Naive B cell (primary cell): Measurements from ENCODE around the gene SFMBT1. TPM values are rescaled to one million over a fixed set of nuclear protein-coding genes. Genes with fewer than 3 reads are reported as not detected.

Experiments
- ATAC-seq, 2 donors: fragments of 150-1000 bp; cut with Tn5 transposase; 2 replicates each; pipeline ENCODE4 v1.10.0; 2021; ENCODE audit warnings: low read depth in 2 of 2, mild to moderate bottlenecking in 2 of 2, moderate library complexity in 2 of 2
- DNase-seq: peaks from one replicate; pipeline ENCODE4 v3.0.0; 2022
- H3K27ac Mint-ChIP-seq, 6 donors: one replicate each; pipeline ENCODE4 v1.8.0; 2020 to 2022; ENCODE audit warnings: mild to moderate bottlenecking in 6 of 6, mixed read lengths in 6 of 6, moderate library complexity in 5 of 6, inconsistent platforms in 2 of 6
- H3K27me3 Mint-ChIP-seq, 3 donors: one replicate each; pipeline ENCODE4 v1.8.0; 2021 to 2022; ENCODE audit warnings: mixed read lengths in 3 of 3, mild to moderate bottlenecking in 1 of 3
- H3K36me3 Mint-ChIP-seq, 2 donors: one replicate each; pipeline ENCODE4 v1.8.0; 2020 to 2022; ENCODE audit warnings: mixed read lengths in 2 of 2, inconsistent platforms in 1 of 2, mild to moderate bottlenecking in 1 of 2
- H3K4me1 Mint-ChIP-seq, 3 donors: one replicate each; pipeline ENCODE4 v1.8.0; 2020 to 2022; ENCODE audit warnings: mixed read lengths in 3 of 3, inconsistent platforms in 1 of 3, mild to moderate bottlenecking in 1 of 3, moderate library complexity in 1 of 3
- H3K4me3 Mint-ChIP-seq, 8 donors: one replicate each; pipeline ENCODE4 v1.8.0; 2020 to 2022; ENCODE audit warnings: mild to moderate bottlenecking in 8 of 8, mixed read lengths in 8 of 8, moderate library complexity in 8 of 8, inconsistent platforms in 2 of 8
- H3K9me3 Mint-ChIP-seq, 7 donors: one replicate each; pipeline ENCODE4 v1.8.0; 2020 to 2022; ENCODE audit warnings: mixed read lengths in 7 of 7, mild to moderate bottlenecking in 5 of 7, inconsistent platforms in 2 of 7, moderate library complexity in 1 of 7
- polyA plus RNA-seq, 6 donors: library from polyadenylated mRNA; unstranded; fragments of 300-500 nt; fragmentation: Illumina TruSeq; gene quantifications; one replicate each; pipeline ENCODE4 v1.2.3, GENCODE V29; 2021; ENCODE audit warnings: low read depth in 6 of 6

The SFMBT1 gene
- polyA plus RNA-seq, 6 donors from 2014 or later, result 2.2 to 22.5 (median 19.6) TPM

DNA sequence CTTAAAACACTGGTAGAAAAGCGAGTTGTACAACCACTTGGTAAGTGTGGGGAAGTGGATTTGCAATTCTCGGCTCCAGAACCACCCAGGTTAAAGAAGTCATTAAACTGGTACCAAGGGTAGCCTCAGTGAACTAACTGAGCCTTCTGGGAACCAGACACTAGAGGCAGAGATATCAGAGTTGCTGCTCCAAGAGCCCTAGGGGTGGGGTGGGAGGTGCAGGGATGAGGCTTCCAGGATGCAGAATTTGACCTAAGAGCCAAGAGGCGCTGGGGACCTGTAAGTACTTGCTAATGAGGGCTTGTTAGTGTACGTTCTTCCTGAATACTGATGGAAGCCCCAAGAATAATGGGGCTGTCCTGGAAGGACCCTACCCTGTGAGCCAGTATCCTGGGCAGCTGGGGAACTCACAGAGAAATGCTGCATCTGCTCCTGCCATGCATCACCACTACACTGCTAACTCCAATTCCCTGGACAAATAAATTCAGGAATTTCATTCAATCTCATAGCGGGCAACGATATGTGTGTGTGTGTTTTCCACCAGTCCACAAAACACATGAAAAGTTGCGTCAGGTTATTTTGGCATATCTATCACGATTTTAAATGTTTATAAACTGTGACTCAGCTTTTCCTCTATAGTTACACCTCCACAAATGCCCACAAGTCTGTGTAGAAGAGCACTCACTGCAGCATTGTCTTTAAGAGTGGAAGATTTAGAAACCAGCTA, 172.3 kb downstream of the SFMBT1 start:
- ATAC-seq, result no peak
- Mint-ChIP-seq H3K4me3 (no peak overlapping the region), H3K4me1 (peaks cover 9 to 18% (median 15%) of the 10 kb centered on the region in 3 donors), H3K36me3 (no peaks in the 10 kb centered on the region), H3K27me3 (no peaks in the 10 kb centered on the region), H3K9me3 (no peaks in the 10 kb centered on the region), H3K27ac (no peak overlapping the region)
- DNase-seq, result no peak

GRCh38 chr3:52872245-52872644, 173.6 kb downstream of the SFMBT1 start:
- no peaks in the 10 kb centered on the region for H3K27me3 Mint-ChIP-seq
- H3K4me3 Mint-ChIP-seq, result no peak overlapping the region
- H3K9me3 Mint-ChIP-seq, result no peaks in the 10 kb centered on the region
- H3K27ac Mint-ChIP-seq, result peak overlapping the region in 2 of 6 donors; percentile 55 to 60
- no peaks in the 10 kb centered on the region for H3K36me3 Mint-ChIP-seq
- H3K4me1 Mint-ChIP-seq, result peaks cover 9 to 18% (median 15%) of the 10 kb centered on the region in 3 donors
- DNase-seq, result no peak
- ATAC-seq, result no peak

DNA sequence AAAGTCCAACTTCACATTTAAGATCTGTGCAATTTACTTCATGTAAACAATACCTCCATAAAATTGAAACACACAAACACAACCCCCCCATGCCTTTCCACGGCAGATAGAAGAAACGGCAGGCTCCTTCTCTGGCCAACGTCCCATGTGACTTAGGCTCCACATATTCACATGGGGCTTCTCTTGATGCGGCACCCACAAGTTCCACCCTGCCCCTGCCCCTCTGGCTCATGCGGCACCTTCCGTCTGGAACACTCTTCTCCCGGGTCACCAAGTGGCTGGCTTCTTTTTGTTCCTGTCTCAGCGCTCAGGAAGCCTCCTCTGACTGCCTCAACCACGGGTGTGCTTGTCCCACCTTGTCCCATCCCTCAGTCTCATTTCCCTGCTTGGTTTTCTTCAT, 174.1 kb downstream of the SFMBT1 start:
- Mint-ChIP-seq H3K27ac (peak overlapping the region in 4 of 6 donors; percentile 29 to 82 (median 58)), H3K4me3 (no peak overlapping the region), H3K36me3 (peaks cover 0 to under 1% of the 10 kb centered on the region in 2 donors), H3K4me1 (peaks cover 9 to 18% (median 15%) of the 10 kb centered on the region in 3 donors), H3K9me3 (no peaks in the 10 kb centered on the region), H3K27me3 (no peaks in the 10 kb centered on the region)
- DNase-seq, result no peak
- ATAC-seq, result no peak

GRCh38 chr3:52870471-52870870, 175.4 kb downstream of the SFMBT1 start:
- Mint-ChIP-seq H3K36me3 (peaks cover 10 to 14% of the 10 kb centered on the region in 2 donors), H3K4me1 (peaks cover 12 to 17% (median 15%) of the 10 kb centered on the region in 3 donors), H3K27ac (no peak overlapping the region)

GRCh38 chr3:52866427-52866826, 179.4 kb downstream of the SFMBT1 start:
- peaks cover 2 to 29% (median 17%) of the 10 kb centered on the region in 7 donors for H3K9me3 Mint-ChIP-seq
- no peaks in the 10 kb centered on the region for H3K27me3 Mint-ChIP-seq
- H3K27ac Mint-ChIP-seq, result peak overlapping the region in 2 of 6 donors; percentile 7 to 21
- ATAC-seq, result no peak
- H3K36me3 Mint-ChIP-seq, result peaks cover 29 to 30% of the 10 kb centered on the region in 2 donors
- H3K4me1 Mint-ChIP-seq, result peaks cover 1 to 12% (median 5%) of the 10 kb centered on the region in 3 donors
- no peak overlapping the region for H3K4me3 Mint-ChIP-seq
- DNase-seq, result no peak

More at GRCh38 chr3:52870471-52870870, 175.4 kb downstream of the SFMBT1 start:
- Mint-ChIP-seq H3K9me3 (peaks cover 0 to 10% (median 4%) of the 10 kb centered on the region in 7 donors), H3K27me3 (no peaks in the 10 kb centered on the region), H3K4me3 (no peak overlapping the region)
- ATAC-seq (no peak), DNase-seq (no peak)

DNA sequence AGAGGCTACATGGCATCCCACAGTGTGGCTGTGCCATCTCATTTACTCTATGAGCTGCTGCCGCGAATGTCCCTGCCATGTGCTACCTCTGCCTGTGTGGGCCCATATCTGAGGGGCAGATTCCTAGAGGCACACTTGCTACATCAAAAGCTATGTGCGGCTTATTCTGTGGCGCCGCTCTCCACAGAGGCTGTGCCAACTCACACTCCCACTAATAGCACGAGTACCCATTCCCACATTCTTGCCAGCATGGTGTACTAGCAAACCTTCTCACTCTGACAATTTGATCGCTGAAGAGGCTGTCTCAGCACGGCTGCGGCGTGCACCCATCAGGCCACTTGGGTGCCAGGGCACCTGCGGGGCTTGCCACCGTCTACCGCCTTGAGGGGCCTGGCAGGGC, 179.9 kb downstream of the SFMBT1 start:
- Mint-ChIP-seq H3K27ac (peak overlapping the region in 2 of 6 donors; percentile 7 to 35), H3K36me3 (peaks cover 29 to 30% of the 10 kb centered on the region in 2 donors), H3K27me3 (no peaks in the 10 kb centered on the region), H3K4me3 (no peak overlapping the region), H3K4me1 (peaks cover 0 to 12% (median 3%) of the 10 kb centered on the region in 3 donors), H3K9me3 (peaks cover 2 to 29% (median 17%) of the 10 kb centered on the region in 7 donors)
- ATAC-seq (no peak), DNase-seq (no peak)

GRCh38 chr3:52860424-52860768, 185.5 kb downstream of the SFMBT1 start:
- Mint-ChIP-seq H3K36me3 (peaks cover 21 to 24% of the 10 kb centered on the region in 2 donors), H3K4me1 (peaks cover 5 to 11% (median 5%) of the 10 kb centered on the region in 3 donors), H3K9me3 (peaks cover 0 to 23% (median 16%) of the 10 kb centered on the region in 7 donors), H3K27ac (peak overlapping the region in 2 of 6 donors; percentile 17 to 48), H3K4me3 (no peak overlapping the region), H3K27me3 (no peaks in the 10 kb centered on the region)
- DNase-seq (no peak), ATAC-seq (no peak)

DNA sequence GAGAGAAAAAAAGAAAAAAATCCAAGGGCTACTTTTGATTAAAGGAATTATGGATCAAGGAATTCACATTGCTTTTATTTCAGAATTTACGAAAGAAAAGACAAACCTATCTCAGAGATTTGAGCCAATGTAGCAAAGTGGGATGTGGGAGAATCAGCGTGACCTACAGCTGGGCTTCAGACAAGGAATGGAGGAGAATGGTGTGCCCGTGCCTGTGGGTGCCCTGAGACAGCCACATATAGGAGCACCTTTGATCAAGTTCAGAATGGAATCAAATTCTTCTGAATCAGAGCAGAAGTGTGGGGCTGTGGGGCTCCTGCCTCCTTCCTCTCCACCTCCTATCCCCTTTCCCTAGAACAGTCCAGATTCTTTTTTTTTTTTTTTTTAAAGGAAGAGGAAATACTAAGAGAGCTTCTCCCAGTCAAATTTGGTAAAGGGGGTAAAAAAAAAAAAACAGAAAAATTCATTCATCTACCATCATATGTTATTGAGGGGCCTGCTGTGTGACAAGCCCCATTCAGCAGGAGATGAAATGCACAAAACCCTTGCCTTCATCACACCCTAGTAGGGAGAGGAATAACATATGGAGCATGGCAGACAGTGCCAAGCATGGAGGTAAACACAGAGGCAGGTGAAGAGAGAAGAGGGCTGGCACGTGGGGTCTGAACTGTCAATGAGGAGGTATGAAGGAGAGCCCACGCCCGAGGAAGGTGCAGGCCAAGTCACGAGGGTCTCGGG, 186.0 kb downstream of the SFMBT1 start:
- Mint-ChIP-seq H3K27ac (peak overlapping the region in 1 of 6 donors; percentile 17), H3K27me3 (no peaks in the 10 kb centered on the region), H3K4me3 (no peak overlapping the region), H3K9me3 (peaks cover 0 to 18% (median 12%) of the 10 kb centered on the region in 7 donors), H3K4me1 (peaks cover 5 to 11% (median 5%) of the 10 kb centered on the region in 3 donors), H3K36me3 (peaks cover 16 to 19% of the 10 kb centered on the region in 2 donors)
- ATAC-seq, result no peak
- DNase-seq, result no peak

- Mint-ChIP-seq H3K4me3 (no peak overlapping the region), H3K27ac (peak overlapping the region in 2 of 6 donors; percentile 35 to 89), H3K27me3 (no peaks in the 10 kb centered on the region), H3K9me3 (peaks cover 0 to 4% (median 0%) of the 10 kb centered on the region in 7 donors), H3K4me1 (peaks cover 0 to 11% (median 5%) of the 10 kb centered on the region in 3 donors), H3K36me3 (peaks cover 8 to 14% of the 10 kb centered on the region in 2 donors)
- ATAC-seq, result no peak
- no peak for DNase-seq
These were observed 188.0 kb downstream of the SFMBT1 start for GRCh38 chr3:52857864-52858263.

GRCh38 chr3:52857133-52857532, 188.7 kb downstream of the SFMBT1 start:
- Mint-ChIP-seq H3K4me3 (no peak overlapping the region), H3K9me3 (no peaks in the 10 kb centered on the region), H3K27me3 (no peaks in the 10 kb centered on the region), H3K27ac (peak overlapping the region in 1 of 6 donors; percentile 60), H3K36me3 (peaks cover 3 to 9% of the 10 kb centered on the region in 2 donors), H3K4me1 (peaks cover 0 to 11% (median 5%) of the 10 kb centered on the region in 3 donors)
- DNase-seq (no peak), ATAC-seq (no peak)

DNA sequence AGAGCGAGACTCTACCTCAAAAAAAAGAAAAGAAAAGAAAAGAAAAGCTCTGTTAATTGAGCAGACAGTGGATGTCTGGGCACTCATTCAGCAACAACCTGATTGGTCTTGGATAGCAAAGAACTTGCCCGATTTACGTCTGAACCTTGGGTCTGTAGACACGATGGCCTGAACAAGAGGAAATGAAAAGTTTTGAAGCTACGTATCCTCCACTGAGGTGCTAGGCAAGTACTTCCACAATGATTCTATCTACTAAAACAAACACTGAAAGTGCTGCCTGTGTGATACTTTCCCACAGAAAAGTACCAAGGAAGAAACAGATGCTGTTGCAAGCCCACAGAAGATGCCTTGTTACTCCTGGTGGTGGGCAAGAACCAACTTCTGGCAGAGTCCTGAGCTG, 189.2 kb downstream of the SFMBT1 start:
- H3K4me3 Mint-ChIP-seq, result no peak overlapping the region
- H3K4me1 Mint-ChIP-seq, result peaks cover 0 to 11% (median 5%) of the 10 kb centered on the region in 3 donors
- no peak for ATAC-seq
- no peaks in the 10 kb centered on the region for H3K9me3 Mint-ChIP-seq
- H3K36me3 Mint-ChIP-seq, result peaks cover 3 to 9% of the 10 kb centered on the region in 2 donors
- no peak for DNase-seq
- H3K27me3 Mint-ChIP-seq, result no peaks in the 10 kb centered on the region
- H3K27ac Mint-ChIP-seq, result no peak overlapping the region

DNA sequence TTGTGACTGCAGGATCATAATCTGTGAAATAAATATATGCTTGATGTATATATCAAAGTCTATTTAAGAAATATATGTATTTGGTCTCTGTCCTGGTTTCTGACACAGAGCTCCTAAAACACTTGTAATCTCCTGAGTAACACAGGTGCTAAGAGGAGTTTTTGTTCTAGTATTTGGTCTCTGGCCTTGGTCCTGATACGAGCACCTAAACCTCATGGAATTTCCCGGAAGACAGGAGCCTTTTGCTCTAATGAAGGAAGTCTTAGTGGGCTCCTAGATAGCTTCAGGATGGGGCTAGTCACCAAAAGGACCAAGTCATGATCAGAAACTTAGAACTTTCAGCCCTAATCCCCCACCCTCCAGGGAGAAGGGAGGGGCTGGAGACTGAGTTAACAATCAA, 191.9 kb downstream of the SFMBT1 start:
- Mint-ChIP-seq H3K36me3 (peaks cover 0 to 3% of the 10 kb centered on the region in 2 donors), H3K9me3 (no peaks in the 10 kb centered on the region), H3K4me1 (peaks cover 0 to 5% (median 3%) of the 10 kb centered on the region in 3 donors), H3K27ac (no peak overlapping the region), H3K27me3 (no peaks in the 10 kb centered on the region), H3K4me3 (no peak overlapping the region)
- no peak for DNase-seq
- no peak for ATAC-seq
